T-helper 2 cell treated with Interferon-gamma antibody and Interleukin-4, amounts not matched to agents 5 μg/mL and 100 μg/mL, for 36 hours (primary cell): ENCODE measurements around the gene ZNF84.
A peak's percentile ranks its signal among the peaks of the same experiment; 100 is the strongest.

ENCODE experiments used
- DNase-seq: peaks from one replicate; pipeline ENCODE4 v3.0.0; 2021; ENCODE audit warnings: low spot score
- H3K27ac Mint-ChIP-seq: one replicate; pipeline ENCODE4 v1.8.0; 2021; ENCODE audit warnings: mild to moderate bottlenecking, mixed read lengths
- H3K27me3 Mint-ChIP-seq: one replicate; pipeline ENCODE4 v1.8.0; 2021; ENCODE audit warnings: low read depth, mixed read lengths
- H3K36me3 Mint-ChIP-seq: one replicate; pipeline ENCODE4 v1.8.0; 2021; ENCODE audit warnings: low read depth, mixed read lengths
- H3K4me1 Mint-ChIP-seq: one replicate; pipeline ENCODE4 v1.8.0; 2021; ENCODE audit warnings: low read depth, mixed read lengths
- H3K4me3 Mint-ChIP-seq: one replicate; pipeline ENCODE4 v1.8.0; 2022; ENCODE audit warnings: mild to moderate bottlenecking, moderate library complexity, mixed read lengths
- H3K9me3 Mint-ChIP-seq: one replicate; pipeline ENCODE4 v1.8.0; 2021; ENCODE audit warnings: mixed read lengths

Gene ZNF84

GRCh38 chr12:133037207-133038005 is at the start of gene ZNF84:
ZNF84 (plus strand) TSS chr12:133037509; CDS start chr12:133041468, 3,959 bp downstream.
- Mint-ChIP-seq H3K9me3 (peaks cover 65% of the 10 kb centered on the region), H3K4me3 (peak within 1 kb of the TSS; percentile 91), H3K27ac (peak within 1 kb of the TSS; percentile 95), H3K4me1 (peaks cover 2% of the 10 kb centered on the region), H3K36me3 (peaks cover 40% of the 10 kb centered on the region), H3K27me3 (no peaks in the 10 kb centered on the region)
- peak; percentile 96 for DNase-seq

GRCh38 chr12:132998741-132999140 is 38.6 kb upstream of the ZNF84 start:
- Mint-ChIP-seq H3K27me3 (no peaks in the 10 kb centered on the region), H3K9me3 (peaks cover 59% of the 10 kb centered on the region), H3K36me3 (peaks cover 66% of the 10 kb centered on the region)

GRCh38 chr12:133010657-133011297 is 26.5 kb upstream of the ZNF84 start:
- Mint-ChIP-seq H3K36me3 (peaks cover 89% of the 10 kb centered on the region), H3K27me3 (no peaks in the 10 kb centered on the region), H3K9me3 (peaks cover 70% of the 10 kb centered on the region), H3K4me1 (no peaks in the 10 kb centered on the region), H3K4me3 (no peak overlapping the region), H3K27ac (no peak overlapping the region)
- no peak for DNase-seq

More at GRCh38 chr12:132998741-132999140, 38.6 kb upstream of the ZNF84 start:
- Mint-ChIP-seq H3K4me3 (no peak overlapping the region), H3K4me1 (no peaks in the 10 kb centered on the region), H3K27ac (no peak overlapping the region)
- no peak for DNase-seq

- H3K4me1 Mint-ChIP-seq = no peaks in the 10 kb centered on the region
- no peak overlapping the region for H3K27ac Mint-ChIP-seq
- H3K36me3 Mint-ChIP-seq = peaks cover 13% of the 10 kb centered on the region
- H3K27me3 Mint-ChIP-seq = no peaks in the 10 kb centered on the region
- peaks cover 59% of the 10 kb centered on the region for H3K9me3 Mint-ChIP-seq
- no peak overlapping the region for H3K4me3 Mint-ChIP-seq
- DNase-seq = no peak
These were observed 13.7 kb upstream of the ZNF84 start for GRCh38 chr12:133023566-133023965.

- H3K36me3 Mint-ChIP-seq = peaks cover 2% of the 10 kb centered on the region
- H3K4me3 Mint-ChIP-seq = no peak overlapping the region
- no peaks in the 10 kb centered on the region for H3K4me1 Mint-ChIP-seq
- no peak overlapping the region for H3K27ac Mint-ChIP-seq
- H3K9me3 Mint-ChIP-seq = peaks cover 53% of the 10 kb centered on the region
- H3K27me3 Mint-ChIP-seq = no peaks in the 10 kb centered on the region
- DNase-seq = no peak
These were observed 10.3 kb upstream of the ZNF84 start for GRCh38 chr12:133026996-133027395.

GRCh38 chr12:133038118-133038709 is 905 bp downstream of the ZNF84 start:
- Mint-ChIP-seq H3K36me3 (peaks cover 48% of the 10 kb centered on the region), H3K4me3 (peak overlapping the region; percentile 91), H3K27ac (peak overlapping the region; percentile 95), H3K9me3 (peaks cover 71% of the 10 kb centered on the region), H3K4me1 (peaks cover 2% of the 10 kb centered on the region), H3K27me3 (no peaks in the 10 kb centered on the region)
- DNase-seq = no peak

- DNase-seq = no peak
- Mint-ChIP-seq H3K27ac (no peak overlapping the region), H3K36me3 (peaks cover 90% of the 10 kb centered on the region), H3K4me1 (no peaks in the 10 kb centered on the region), H3K27me3 (no peaks in the 10 kb centered on the region), H3K4me3 (no peak overlapping the region), H3K9me3 (peaks cover 87% of the 10 kb centered on the region)
These were observed 9.4 kb downstream of the ZNF84 start for GRCh38 chr12:133046698-133047097.

- peaks cover 52% of the 10 kb centered on the region for H3K36me3 Mint-ChIP-seq
- H3K9me3 Mint-ChIP-seq = peaks cover 70% of the 10 kb centered on the region
These were observed 20.1 kb downstream of the ZNF84 start for GRCh38 chr12:133057446-133057845.

GRCh38 chr12:133058203-133059113 is 21.1 kb downstream of the ZNF84 start:
- Mint-ChIP-seq H3K36me3 (peaks cover 45% of the 10 kb centered on the region), H3K27me3 (no peaks in the 10 kb centered on the region), H3K9me3 (peaks cover 70% of the 10 kb centered on the region), H3K27ac (no peak overlapping the region), H3K4me3 (no peak overlapping the region), H3K4me1 (no peaks in the 10 kb centered on the region)
- no peak for DNase-seq

More at GRCh38 chr12:133057446-133057845, 20.1 kb downstream of the ZNF84 start:
- Mint-ChIP-seq H3K4me1 (no peaks in the 10 kb centered on the region), H3K27me3 (no peaks in the 10 kb centered on the region), H3K27ac (no peak overlapping the region), H3K4me3 (no peak overlapping the region)
- DNase-seq = no peak

GRCh38 chr12:133061954-133062353 is 24.6 kb downstream of the ZNF84 start:
- no peaks in the 10 kb centered on the region for H3K27me3 Mint-ChIP-seq
- no peak overlapping the region for H3K4me3 Mint-ChIP-seq
- DNase-seq = no peak
- peaks cover 22% of the 10 kb centered on the region for H3K36me3 Mint-ChIP-seq
- no peak overlapping the region for H3K27ac Mint-ChIP-seq
- H3K4me1 Mint-ChIP-seq = no peaks in the 10 kb centered on the region
- H3K9me3 Mint-ChIP-seq = peaks cover 79% of the 10 kb centered on the region

GRCh38 chr12:133063556-133063955 is 26.2 kb downstream of the ZNF84 start:
- no peaks in the 10 kb centered on the region for H3K27me3 Mint-ChIP-seq
- H3K4me3 Mint-ChIP-seq = no peak overlapping the region
- H3K9me3 Mint-ChIP-seq = peaks cover 73% of the 10 kb centered on the region
- H3K36me3 Mint-ChIP-seq = peaks cover 7% of the 10 kb centered on the region
- no peak for DNase-seq
- H3K27ac Mint-ChIP-seq = no peak overlapping the region
- no peaks in the 10 kb centered on the region for H3K4me1 Mint-ChIP-seq

- Mint-ChIP-seq H3K9me3 (peaks cover 46% of the 10 kb centered on the region), H3K27ac (no peak overlapping the region), H3K27me3 (no peaks in the 10 kb centered on the region), H3K36me3 (peaks cover 5% of the 10 kb centered on the region), H3K4me1 (no peaks in the 10 kb centered on the region), H3K4me3 (no peak overlapping the region)
- DNase-seq = no peak
These were observed 36.5 kb downstream of the ZNF84 start for GRCh38 chr12:133073836-133074235.

GRCh38 chr12:133080026-133080367 is 42.7 kb downstream of the ZNF84 start:
- Mint-ChIP-seq H3K4me1 (peaks cover 7% of the 10 kb centered on the region), H3K27ac (no peak overlapping the region), H3K36me3 (peaks cover 48% of the 10 kb centered on the region), H3K9me3 (peaks cover 50% of the 10 kb centered on the region), H3K27me3 (no peaks in the 10 kb centered on the region), H3K4me3 (no peak overlapping the region)
- DNase-seq = peak; percentile 95
